ENCODE measurements around the gene CBY2.

CBY2 gene

DNA sequence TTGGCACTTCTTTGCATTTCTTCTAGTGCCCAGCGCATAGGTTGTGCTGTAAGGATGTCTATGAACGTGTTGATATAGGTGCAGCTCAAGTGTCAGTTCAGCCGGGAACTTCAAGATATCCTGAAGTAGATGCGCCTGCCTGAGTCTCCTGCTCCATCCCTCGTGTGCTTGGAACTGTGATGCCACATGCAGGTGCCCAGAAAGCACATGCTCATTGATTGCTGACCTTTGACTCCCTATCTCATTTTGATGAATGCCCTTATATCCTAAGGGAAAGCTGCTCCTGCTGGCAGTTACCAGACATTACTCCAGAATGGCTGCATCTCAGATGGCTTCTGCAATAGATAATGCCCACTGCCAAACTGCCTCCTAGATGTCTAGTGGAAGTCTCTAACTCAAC is 40.9 kb downstream of the CBY2 start:
- TF ChIP-seq, protein P1, sequence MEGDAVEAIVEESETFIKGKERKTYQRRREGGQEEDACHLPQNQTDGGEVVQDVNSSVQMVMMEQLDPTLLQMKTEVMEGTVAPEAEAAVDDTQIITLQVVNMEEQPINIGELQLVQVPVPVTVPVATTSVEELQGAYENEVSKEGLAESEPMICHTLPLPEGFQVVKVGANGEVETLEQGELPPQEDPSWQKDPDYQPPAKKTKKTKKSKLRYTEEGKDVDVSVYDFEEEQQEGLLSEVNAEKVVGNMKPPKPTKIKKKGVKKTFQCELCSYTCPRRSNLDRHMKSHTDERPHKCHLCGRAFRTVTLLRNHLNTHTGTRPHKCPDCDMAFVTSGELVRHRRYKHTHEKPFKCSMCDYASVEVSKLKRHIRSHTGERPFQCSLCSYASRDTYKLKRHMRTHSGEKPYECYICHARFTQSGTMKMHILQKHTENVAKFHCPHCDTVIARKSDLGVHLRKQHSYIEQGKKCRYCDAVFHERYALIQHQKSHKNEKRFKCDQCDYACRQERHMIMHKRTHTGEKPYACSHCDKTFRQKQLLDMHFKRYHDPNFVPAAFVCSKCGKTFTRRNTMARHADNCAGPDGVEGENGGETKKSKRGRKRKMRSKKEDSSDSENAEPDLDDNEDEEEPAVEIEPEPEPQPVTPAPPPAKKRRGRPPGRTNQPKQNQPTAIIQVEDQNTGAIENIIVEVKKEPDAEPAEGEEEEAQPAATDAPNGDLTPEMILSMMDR (IDR thresholded peaks at IDR 0.05; ENCODE audit: borderline replicate concordance, insufficient read depth, low read depth, low read length) = no peak
- no peak overlapping the region for H3K4me3 ChIP-seq (ENCODE audit: low read depth, low read length)

DNA sequence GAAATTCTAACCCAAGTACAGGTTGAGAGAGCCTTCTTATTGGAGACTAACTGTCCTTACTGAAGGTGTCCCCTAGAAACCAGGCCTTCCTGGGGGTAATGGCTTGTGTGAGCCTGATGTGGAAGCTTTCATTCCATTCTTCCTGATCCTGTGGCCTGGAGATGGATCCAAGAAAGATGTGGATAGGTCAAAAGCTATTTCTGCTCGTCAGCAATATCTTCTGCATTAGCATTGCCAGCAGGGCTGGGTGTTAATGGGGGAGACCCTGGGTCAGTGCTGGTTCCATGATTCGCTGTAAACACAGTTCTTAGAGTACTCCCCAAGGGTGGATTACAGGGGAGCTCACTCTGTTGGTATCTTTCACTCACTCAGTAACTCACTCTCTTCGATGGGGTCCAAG is 42.9 kb downstream of the CBY2 start:
- TF ChIP-seq, protein P1 (IDR thresholded peaks at IDR 0.05; ENCODE audit: borderline replicate concordance, insufficient read depth, low read depth, low read length) = no peak
- H3K4me3 ChIP-seq (ENCODE audit: low read depth, low read length) = no peak overlapping the region

DNA sequence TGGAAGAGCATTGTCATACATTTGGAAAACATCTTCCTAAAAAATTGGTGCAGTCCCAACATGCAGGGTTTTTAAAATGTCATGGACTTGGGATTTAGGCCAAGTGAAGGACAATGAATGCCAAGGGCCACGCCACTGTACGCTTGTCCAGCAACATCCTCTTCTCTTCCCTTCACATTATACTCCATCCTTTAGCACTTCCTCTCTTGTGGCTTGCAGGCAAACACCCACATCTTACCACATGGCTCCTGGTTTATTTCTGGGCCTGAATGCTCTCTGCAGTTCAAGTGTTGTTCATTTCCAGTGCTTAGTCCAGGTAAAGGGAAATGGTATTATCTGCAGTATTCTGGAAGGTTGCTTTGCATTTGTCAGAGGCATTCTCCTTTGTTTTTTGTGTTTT is 45.0 kb downstream of the CBY2 start:
- no peak overlapping the region for H3K4me3 ChIP-seq (ENCODE audit: low read depth, low read length)
- TF ChIP-seq, protein P1 (IDR thresholded peaks at IDR 0.05; ENCODE audit: borderline replicate concordance, insufficient read depth, low read depth, low read length) = no peak

DNA sequence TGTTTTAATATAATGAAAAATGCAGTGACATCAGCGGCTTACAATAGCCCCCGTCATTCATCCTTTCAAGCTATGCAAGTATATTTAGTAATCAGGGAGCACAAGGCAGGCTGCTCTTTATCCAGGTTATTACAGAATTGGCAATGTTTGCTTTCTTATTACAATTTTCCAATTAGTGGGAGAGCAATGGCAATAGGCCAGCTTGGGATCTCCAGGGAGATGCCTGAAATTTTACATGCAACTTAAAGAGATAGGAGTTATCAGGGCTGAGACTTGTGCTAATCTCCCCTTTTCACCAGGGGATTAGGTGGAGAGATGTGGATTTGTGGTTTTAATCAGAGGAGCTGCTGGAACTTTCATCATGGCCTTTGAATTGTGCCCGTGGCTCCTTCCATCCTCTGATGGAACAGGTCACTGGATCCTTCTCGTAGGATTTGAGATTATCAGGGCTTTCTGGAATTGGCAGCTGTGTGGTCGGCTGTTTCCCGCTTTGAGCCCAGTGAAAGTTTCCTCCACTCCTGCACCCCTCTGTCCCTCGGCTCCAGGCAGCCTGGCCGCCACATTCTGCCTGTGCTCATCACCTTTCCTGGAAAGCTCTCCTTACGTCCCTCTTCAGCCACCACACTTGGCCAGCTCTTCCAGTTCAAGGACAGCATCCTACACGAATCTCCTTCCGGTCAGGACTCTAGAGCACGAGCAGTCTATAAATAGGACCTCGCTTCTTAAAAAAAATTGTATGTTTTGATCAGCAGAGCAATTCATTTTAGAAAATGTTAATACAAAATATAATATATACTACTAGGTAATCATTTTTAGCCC is 47.0 kb downstream of the CBY2 start:
- no peak overlapping the region for H3K4me3 ChIP-seq (ENCODE audit: low read depth, low read length)
- TF ChIP-seq, protein P1 (IDR thresholded peaks at IDR 0.05; ENCODE audit: borderline replicate concordance, insufficient read depth, low read depth, low read length) = no peak

DNA sequence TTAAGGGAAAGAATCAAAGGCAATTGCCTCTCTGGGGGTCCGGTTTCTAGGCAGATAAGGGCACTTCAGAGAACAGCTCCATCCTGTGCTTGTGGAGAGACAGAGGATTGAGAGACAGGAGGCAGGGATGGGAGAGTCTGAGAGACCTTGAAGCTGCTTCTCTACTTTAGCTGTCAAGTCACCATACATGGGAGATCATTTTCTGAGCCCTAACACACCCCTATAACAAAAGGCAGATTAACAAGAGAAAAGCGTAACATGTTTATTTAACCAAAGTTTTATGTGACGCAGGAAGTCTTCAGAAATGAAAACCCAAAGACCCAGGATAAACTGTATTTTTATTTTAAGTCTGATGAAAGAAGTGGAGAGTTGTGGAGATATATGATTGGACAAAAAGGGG is 48.4 kb downstream of the CBY2 start:
- TF ChIP-seq, protein P1 (IDR thresholded peaks at IDR 0.05; ENCODE audit: borderline replicate concordance, insufficient read depth, low read depth, low read length) = no peak
- no peak overlapping the region for H3K4me3 ChIP-seq (ENCODE audit: low read depth, low read length)

DNA sequence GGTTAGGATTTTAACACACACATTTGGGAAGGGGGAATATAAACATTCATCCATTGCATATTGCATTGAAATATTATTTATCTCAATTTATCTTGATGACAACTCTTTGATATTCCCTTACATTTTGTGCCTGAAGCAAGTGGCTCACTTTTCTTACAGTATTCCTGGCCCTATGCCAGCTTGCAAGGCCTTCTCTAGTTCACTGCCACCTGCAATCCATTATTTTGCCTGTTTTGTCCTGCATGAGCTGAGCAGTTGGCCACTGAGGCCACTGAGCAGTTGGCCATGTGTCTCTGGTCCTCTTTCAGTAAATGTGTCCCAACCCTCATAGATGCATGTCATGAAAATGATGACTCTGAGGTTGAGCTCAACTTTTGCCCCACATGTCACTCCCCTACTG is 49.8 kb downstream of the CBY2 start:
- no peak overlapping the region for H3K4me3 ChIP-seq (ENCODE audit: low read depth, low read length)

More for the DNA sequence above, 49.8 kb downstream of the CBY2 start:
- TF ChIP-seq, protein P1 (IDR thresholded peaks at IDR 0.05; ENCODE audit: borderline replicate concordance, insufficient read depth, low read depth, low read length) = no peak
